ENCODE results near the gene SMC4. TPM values are rescaled to one million over a fixed set of nuclear protein-coding genes. Genes with fewer than 3 reads are reported as not detected.

The SMC4 gene
- total RNA-seq, 2 experiments from 2014 or later = 251 to 279 TPM

GRCh38 chr3:160379628-160380214 is 19.7 kb upstream of the SMC4 start:
- Mint-ChIP-seq H3K36me3 (peaks cover 13% of the 10 kb centered on the region), H3K9me3 (ENCODE audit: low read depth) (no peaks in the 10 kb centered on the region), H3K27me3 (no peaks in the 10 kb centered on the region), H3K4me3 (no peak overlapping the region), H3K27ac (no peak overlapping the region), H3K4me1 (no peaks in the 10 kb centered on the region)
- DNase-seq (no peak), ATAC-seq (no peak)
- CTCF ChIA-PET = no interaction called here

- Mint-ChIP-seq H3K27me3 (no peaks in the 10 kb centered on the region), H3K4me1 (no peaks in the 10 kb centered on the region), H3K36me3 (peaks cover 8% of the 10 kb centered on the region), H3K9me3 (ENCODE audit: low read depth) (no peaks in the 10 kb centered on the region), H3K27ac (no peak overlapping the region), H3K4me3 (no peak overlapping the region)
- ATAC-seq (no peak), DNase-seq (no peak)
- CTCF ChIA-PET = no interaction called here
Measured at GRCh38 chr3:160381470-160381869, 18.0 kb upstream of the SMC4 start.

- Mint-ChIP-seq H3K9me3 (ENCODE audit: low read depth) (no peaks in the 10 kb centered on the region), H3K27me3 (no peaks in the 10 kb centered on the region), H3K36me3 (peaks cover 11% of the 10 kb centered on the region), H3K27ac (no peak overlapping the region), H3K4me1 (no peaks in the 10 kb centered on the region), H3K4me3 (no peak overlapping the region)
- CTCF ChIA-PET = no interaction called here
- ATAC-seq (no peak), DNase-seq (no peak)
Measured at GRCh38 chr3:160384639-160385318, 14.7 kb upstream of the SMC4 start.

GRCh38 chr3:160390565-160391138 is 8.8 kb upstream of the SMC4 start:
- Mint-ChIP-seq H3K4me3 (no peak overlapping the region), H3K27me3 (no peaks in the 10 kb centered on the region), H3K4me1 (peaks cover 5% of the 10 kb centered on the region), H3K27ac (no peak overlapping the region), H3K36me3 (peaks cover 11% of the 10 kb centered on the region), H3K9me3 (ENCODE audit: low read depth) (no peaks in the 10 kb centered on the region)
- no peak for DNase-seq
- CTCF ChIA-PET = no interaction called here
- ATAC-seq = peak; percentile 23

GRCh38 chr3:160392798-160393197 is 6.7 kb upstream of the SMC4 start:
- Mint-ChIP-seq H3K4me1 (peaks cover 18% of the 10 kb centered on the region), H3K27me3 (no peaks in the 10 kb centered on the region), H3K36me3 (peaks cover 8% of the 10 kb centered on the region), H3K27ac (no peak overlapping the region), H3K4me3 (no peak overlapping the region), H3K9me3 (ENCODE audit: low read depth) (no peaks in the 10 kb centered on the region)
- no peak for ATAC-seq
- no peak for DNase-seq
- CTCF ChIA-PET = no interaction called here

GRCh38 chr3:160393346-160394008 is 6.0 kb upstream of the SMC4 start:
- Mint-ChIP-seq H3K36me3 (peaks cover 6% of the 10 kb centered on the region), H3K9me3 (ENCODE audit: low read depth) (no peaks in the 10 kb centered on the region), H3K27ac (no peak overlapping the region), H3K27me3 (no peaks in the 10 kb centered on the region), H3K4me3 (no peak overlapping the region), H3K4me1 (peaks cover 25% of the 10 kb centered on the region)
- ATAC-seq (no peak), DNase-seq (no peak)
- CTCF ChIA-PET = no interaction called here

GRCh38 chr3:160394009-160394392 is 5.4 kb upstream of the SMC4 start:
- no peaks in the 10 kb centered on the region for H3K9me3 Mint-ChIP-seq (ENCODE audit: low read depth)
- H3K27ac Mint-ChIP-seq = no peak overlapping the region
- H3K4me3 Mint-ChIP-seq = no peak overlapping the region
- H3K36me3 Mint-ChIP-seq = peaks cover 6% of the 10 kb centered on the region
- ATAC-seq = no peak
- H3K4me1 Mint-ChIP-seq = peaks cover 29% of the 10 kb centered on the region
- no peak for DNase-seq
- H3K27me3 Mint-ChIP-seq = no peaks in the 10 kb centered on the region
- CTCF ChIA-PET = no interaction called here

GRCh38 chr3:160395297-160395696 is 4.2 kb upstream of the SMC4 start:
- H3K27me3 Mint-ChIP-seq = peaks cover 3% of the 10 kb centered on the region
- H3K36me3 Mint-ChIP-seq = peaks cover 10% of the 10 kb centered on the region
- no peak for DNase-seq
- CTCF ChIA-PET = interaction anchor here (1.6 kb wide), 1 partner anchor 511 kb away, joined by 3 read pairs; no protein-coding TSS in a partner anchor
- H3K9me3 Mint-ChIP-seq (ENCODE audit: low read depth) = no peaks in the 10 kb centered on the region
- no peak overlapping the region for H3K4me3 Mint-ChIP-seq
- no peak overlapping the region for H3K27ac Mint-ChIP-seq
- peaks cover 30% of the 10 kb centered on the region for H3K4me1 Mint-ChIP-seq
- no peak for ATAC-seq

GRCh38 chr3:160398820-160399124 is 678 bp upstream of the SMC4 start:
- Mint-ChIP-seq H3K27ac (peak overlapping the region; percentile 99), H3K4me1 (peaks cover 42% of the 10 kb centered on the region), H3K36me3 (peaks cover 36% of the 10 kb centered on the region), H3K9me3 (ENCODE audit: low read depth) (no peaks in the 10 kb centered on the region), H3K4me3 (peak overlapping the region; percentile 94), H3K27me3 (peaks cover 3% of the 10 kb centered on the region)
- DNase-seq (no peak), ATAC-seq (no peak)
- CTCF ChIA-PET = interaction anchor here (1.8 kb wide), 1 partner anchor 51 kb away, joined by 6 read pairs; the partner anchor contains the start of gene TRIM59

- Mint-ChIP-seq H3K27ac (peak overlapping the region; percentile 99), H3K4me1 (peaks cover 52% of the 10 kb centered on the region), H3K27me3 (peaks cover 3% of the 10 kb centered on the region), H3K4me3 (peak overlapping the region; percentile 94), H3K36me3 (peaks cover 47% of the 10 kb centered on the region), H3K9me3 (ENCODE audit: low read depth) (no peaks in the 10 kb centered on the region)
- peak; percentile 17 for ATAC-seq
- peak; percentile 65 for DNase-seq
- CTCF ChIA-PET = interaction anchor here (0.8 to 1.8 kb wide), 7 partner anchors 10 to 164 kb away, joined by 3 to 6 read pairs (median 3); partner anchors contain the start of gene TRIM59
Measured at GRCh38 chr3:160400030-160400701, 716 bp downstream of the SMC4 start.

GRCh38 chr3:160400702-160401150 is 1.3 kb downstream of the SMC4 start:
- H3K9me3 Mint-ChIP-seq (ENCODE audit: low read depth) = no peaks in the 10 kb centered on the region
- H3K4me3 Mint-ChIP-seq = peak overlapping the region; percentile 94
- peaks cover 3% of the 10 kb centered on the region for H3K27me3 Mint-ChIP-seq
- CTCF ChIA-PET = interaction anchor here (0.7 to 2.3 kb wide), 9 partner anchors 9 to 49 kb away, joined by 3 to 10 read pairs (median 5); partner anchors contain the start of gene TRIM59
- peak overlapping the region; percentile 99 for H3K27ac Mint-ChIP-seq
- DNase-seq (peak; percentile 47), ATAC-seq (peak; percentile 4)
- H3K36me3 Mint-ChIP-seq = peaks cover 50% of the 10 kb centered on the region
- H3K4me1 Mint-ChIP-seq = peaks cover 49% of the 10 kb centered on the region

GRCh38 chr3:160401291-160402095 is 2.0 kb downstream of the SMC4 start:
- peak overlapping the region; percentile 89 for H3K27ac Mint-ChIP-seq
- DNase-seq (no peak), ATAC-seq (no peak)
- H3K36me3 Mint-ChIP-seq = peaks cover 55% of the 10 kb centered on the region
- no peaks in the 10 kb centered on the region for H3K9me3 Mint-ChIP-seq (ENCODE audit: low read depth)
- CTCF ChIA-PET = interaction anchor here (0.7 to 2.3 kb wide), 7 partner anchors 12 to 47 kb away, joined by 3 to 10 read pairs (median 5); no protein-coding TSS in a partner anchor
- peaks cover 3% of the 10 kb centered on the region for H3K27me3 Mint-ChIP-seq
- peaks cover 49% of the 10 kb centered on the region for H3K4me1 Mint-ChIP-seq
- peak overlapping the region; percentile 94 for H3K4me3 Mint-ChIP-seq

Measured in activated CD8-positive, alpha-beta memory T cell treated with anti-CD3 and anti-CD28 coated beads, Interleukin-2, amount 10 ng/mL, durations not matched to agents 7 days and 5 days (primary cell).